ENCODE data around the gene PHF14.

GRCh38 chr7:10972174-10972573, 1.5 kb upstream of the PHF14 start:
- TF ChIP-seq CTCF (IDR thresholded peaks at IDR 0.05) (no peak), POLR2A (IDR thresholded peaks at IDR 0.05) (no peak)
